GM12878 (cell line): Measurements from ENCODE around the gene CREB3L1. TPM values are rescaled to one million over a fixed set of nuclear protein-coding genes. Genes with fewer than 3 reads are reported as not detected.

Experiments used
- ATAC-seq: fragments of 200-7000 bp; cut with Tn5 transposase; 3 replicates; pipeline ENCODE4 v1.9.1; 2020; ENCODE audit warnings: mild to moderate bottlenecking, moderate library complexity
- BruUV-seq: library from RNA; stranded (reverse); fragments of 400-500 nt; replicated peaks from 2 replicates; lab custom pipeline; 2021; lab: Mats Ljungman, UMichigan
- CTCF ChIA-PET: fragments of 300-600 bp; sonication (Branson Sonifier 250); formaldehyde crosslinking; extraction: SDS; loops from one replicate; lab custom pipeline; 2021; ENCODE audit warnings: inconsistent platforms; lab: Yijun Ruan, JAX
- POLR2A ChIA-PET: fragments of 350-600 bp; formaldehyde crosslinking; extraction: SDS; loops from one replicate; lab custom pipeline; 2021; ENCODE audit warnings: inconsistent platforms; lab: Charles Lee
- RAD21 ChIA-PET: fragments of 300-600 bp; sonication (Branson Sonifier 250); formaldehyde crosslinking; loops from one replicate; lab custom pipeline; 2023; ENCODE audit warnings: antibody characterized with exemption; ENCODE audit not compliant: unreplicated experiment; lab: Charles Lee
- SMC1A ChIA-PET: fragments of 300-600 bp; sonication (Branson Sonifier 250); formaldehyde crosslinking; loops from one replicate; lab custom pipeline; 2023; ENCODE audit not compliant: unreplicated experiment, uncharacterized antibody; lab: Charles Lee
- DNase-seq: peaks from one replicate; pipeline ENCODE4 v3.0.0-alpha.2; 2011; ENCODE audit warnings: low read depth, low spot score
- FAIRE-seq: peaks from 3 replicates; lab custom pipeline; 2011; peaks lifted over from hg19 to GRCh38; lab: Jason Lieb, UNC
- H2AFZ ChIP-seq: 2 replicates; pipeline ENCODE4 v1.6.0; 2011; ENCODE audit warnings: low read depth, low read length, control low read depth; ENCODE audit not compliant: control insufficient read depth
- H3K27ac ChIP-seq: 2 replicates; pipeline ENCODE4 v1.5.1; 2011; ENCODE audit warnings: control low read depth; ENCODE audit not compliant: control insufficient read depth, insufficient read depth
- H3K27me3 ChIP-seq, 2 experiments: replicated peaks in 1 of 2; 2 replicates each; pipeline versions ENCODE4 v1.6.0 to v1.6.1; 2011; ENCODE audit warnings: low read length in 1 of 2; ENCODE audit not compliant: control insufficient read depth in 2 of 2, insufficient read depth in 2 of 2
- H3K36me3 ChIP-seq, 2 experiments: 2 replicates each; pipeline ENCODE4 v1.5.1; 2011; ENCODE audit warnings: low read length in 1 of 2; ENCODE audit not compliant: control insufficient read depth in 2 of 2, insufficient read depth in 2 of 2
- H3K4me1 ChIP-seq: 2 replicates; pipeline ENCODE4 v1.6.1; 2011; ENCODE audit warnings: mild to moderate bottlenecking, low read length, moderate library complexity, mixed read lengths; ENCODE audit not compliant: control insufficient read depth, insufficient read depth
- H3K4me2 ChIP-seq: 2 replicates; pipeline ENCODE4 v1.6.0; 2011; ENCODE audit warnings: control low read depth; ENCODE audit not compliant: control insufficient read depth, insufficient read depth
- H3K4me3 ChIP-seq: fragments of 200-600 bp; sonication (generic); 2 replicates; pipeline ENCODE4 v1.5.1; 2016
- H3K79me2 ChIP-seq: 2 replicates; pipeline ENCODE4 v1.6.0; 2011; ENCODE audit warnings: low read length; ENCODE audit not compliant: control insufficient read depth, insufficient read depth
- H3K9ac ChIP-seq: 2 replicates; pipeline ENCODE4 v1.8.0; 2011; ENCODE audit warnings: low read length, control low read depth, mixed read lengths; ENCODE audit not compliant: control insufficient read depth, insufficient read depth
- H3K9me3 ChIP-seq: replicated peaks from 3 replicates; pipeline ENCODE4 v1.5.1; 2011; ENCODE audit warnings: mild to moderate bottlenecking, low read length; ENCODE audit not compliant: control insufficient read depth, insufficient read depth
- H4K20me1 ChIP-seq: 2 replicates; pipeline ENCODE4 v1.6.0; 2011; ENCODE audit not compliant: control insufficient read depth, insufficient read depth
- ATF2 ChIP-seq: IDR thresholded peaks from 2 replicates; pipeline ENCODE4 v1.6.1; 2012; ENCODE audit warnings: low read length, inconsistent platforms
- BMI1 ChIP-seq: fragments of 450-650 bp; IDR thresholded peaks from 2 replicates; pipeline ENCODE4 v1.6.1; 2016; ENCODE audit warnings: mild to moderate bottlenecking, moderate library complexity, borderline replicate concordance
- CUX1 ChIP-seq: IDR thresholded peaks from 2 replicates; pipeline ENCODE4 v1.6.1; 2012; ENCODE audit warnings: improper control_type of control experiment, low read depth, low read length; ENCODE audit not compliant: insufficient replicate concordance
- IKZF1 ChIP-seq: fragments of 450-650 bp; conservative IDR thresholded peaks from 2 replicates; pipeline ENCODE4 v1.6.1; 2017; ENCODE audit warnings: antibody characterized with exemption, mild to moderate bottlenecking
- NR2C1 ChIP-seq: fragments of 450-650 bp; IDR thresholded peaks from 2 replicates; pipeline ENCODE4 v1.6.1; 2017; ENCODE audit warnings: antibody characterized with exemption, mild to moderate bottlenecking, moderate library complexity
- POU2F2 ChIP-seq: IDR thresholded peaks from 3 replicates; pipeline ENCODE4 v1.6.1; 2011; ENCODE audit warnings: low read depth, mild to moderate bottlenecking, low read length, borderline replicate concordance
- RAD21 ChIP-seq: IDR thresholded peaks from 2 replicates; pipeline ENCODE4 v1.6.1; 2011; ENCODE audit warnings: mild to moderate bottlenecking, low read depth, low read length, moderate library complexity; ENCODE audit not compliant: insufficient read depth
- SIN3A ChIP-seq: IDR thresholded peaks from 2 replicates; pipeline ENCODE4 v1.6.1; 2012; ENCODE audit warnings: low read depth, low read length, improper control_type of control experiment
- SPI1 ChIP-seq: IDR thresholded peaks from 2 replicates; pipeline ENCODE4 v1.6.1; 2011; ENCODE audit warnings: low read depth, mild to moderate bottlenecking, low read length, moderate library complexity, borderline replicate concordance; ENCODE audit not compliant: insufficient read depth
- WRNIP1 ChIP-seq: IDR thresholded peaks from 2 replicates; pipeline ENCODE4 v1.6.1; 2011; ENCODE audit warnings: low read depth, low read length, improper control_type of control experiment, borderline replicate concordance
- ZNF384 ChIP-seq: IDR thresholded peaks from 2 replicates; pipeline ENCODE4 v1.6.1; 2012; ENCODE audit warnings: low read depth, mild to moderate bottlenecking, low read length, improper control_type of control experiment, borderline replicate concordance
- WGBS: methylation state at CpG from one replicate; pipeline ENCODE4 v1.1.6; 2016; ENCODE audit warnings: low lambda C conversion rate; ENCODE audit not compliant: insufficient replicate concordance, insufficient coverage; ENCODE audit errors: missing lambda C conversion rate; 5-methylcytosine and 5-hydroxymethylcytosine counted together
- in situ Hi-C: fragments of 300-500 bp; cut with MboI; formaldehyde crosslinking; loops from 9 replicates; pipeline ENCODE4 v1.14.3; 2018; ENCODE audit warnings: mixed read lengths
- intact Hi-C: fragments of 100-400 bp; cut with micrococcal nuclease; formaldehyde crosslinking; loops from one replicate; pipeline ENCODE4 v1.14.2; 2022; ENCODE audit not compliant: unreplicated experiment
- polyA plus RNA-seq, 11 experiments: library from polyadenylated mRNA; depleted of rRNA in 4 of 11; unstranded in 6 of 11; stranded (reverse) in 5 of 11; fragments of >200 nt; fragmentation: Nextera tagmentation in 4 of 11; fragmentation: Illumina TruSeq in 1 of 11; extraction: Ambion mirVana in 4 of 11; extraction: Trizol in 1 of 11; gene quantifications; 1 replicate in 1 of 11; 2 replicates in 10 of 11; pipeline versions ENCODE4 v1.2.1 to v1.2.3, GENCODE V29; 2011 to 2016; ENCODE audit warnings: inconsistent platforms in 2 of 11, missing spikeins in 2 of 11, low read depth in 1 of 11
- total RNA-seq, 4 experiments: library from RNA; depleted of rRNA in 3 of 4; stranded (reverse); fragments of >200 nt in 3 of 4; fragmentation: Illumina TruSeq in 1 of 4; extraction: Trizol in 1 of 4; gene quantifications; 2 replicates each; pipeline versions ENCODE4 v1.2.1 to v1.2.3, GENCODE V29; 2013 to 2021
- TF ChIP-seq, protein P1 (sequence below): fragments of 150-350 bp; IDR thresholded peaks from 2 replicates; pipeline ENCODE4 v1.6.1; 2016; ENCODE audit warnings: low read depth, low read length

The CREB3L1 gene
- total and polyA plus RNA-seq, 10 of the 15 experiments (the other 5 are each of a cell fraction or from before 2014, with no cell fraction given), result 0.03 to 1.4 (median 0.22) TPM

DNA sequence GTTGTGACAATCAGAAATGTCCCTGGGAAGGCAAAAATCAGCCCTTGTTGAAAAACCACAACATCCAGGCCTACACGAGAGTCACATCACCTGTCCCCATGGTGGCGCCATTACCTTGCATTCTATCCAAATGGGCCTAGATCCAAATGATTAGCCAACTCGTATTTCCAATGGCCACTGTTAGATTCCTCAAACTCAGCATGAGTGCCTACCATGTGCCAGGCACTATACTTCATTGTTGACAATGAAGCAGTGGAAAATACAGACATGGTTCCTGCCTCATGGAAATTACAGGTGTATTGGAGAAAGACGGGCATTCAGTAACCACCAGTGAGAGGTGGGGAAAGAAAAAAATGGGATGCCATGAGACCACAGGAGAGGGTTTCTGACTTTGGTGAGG, 29.8 kb upstream of the CREB3L1 start:
- DNase-seq (no peak), ATAC-seq (peak; percentile 53)
- TF ChIP-seq RAD21 (peak; percentile 87), ATF2 (no peak), ZNF384 (no peak), WRNIP1 (no peak), CUX1 (no peak), BMI1 (no peak), SPI1 (no peak), NR2C1 (no peak), SIN3A (no peak), IKZF1 (no peak), POU2F2 (peak; percentile 27; the same call in 1 of the 3 replicates)
- TF ChIP-seq, protein P1, sequence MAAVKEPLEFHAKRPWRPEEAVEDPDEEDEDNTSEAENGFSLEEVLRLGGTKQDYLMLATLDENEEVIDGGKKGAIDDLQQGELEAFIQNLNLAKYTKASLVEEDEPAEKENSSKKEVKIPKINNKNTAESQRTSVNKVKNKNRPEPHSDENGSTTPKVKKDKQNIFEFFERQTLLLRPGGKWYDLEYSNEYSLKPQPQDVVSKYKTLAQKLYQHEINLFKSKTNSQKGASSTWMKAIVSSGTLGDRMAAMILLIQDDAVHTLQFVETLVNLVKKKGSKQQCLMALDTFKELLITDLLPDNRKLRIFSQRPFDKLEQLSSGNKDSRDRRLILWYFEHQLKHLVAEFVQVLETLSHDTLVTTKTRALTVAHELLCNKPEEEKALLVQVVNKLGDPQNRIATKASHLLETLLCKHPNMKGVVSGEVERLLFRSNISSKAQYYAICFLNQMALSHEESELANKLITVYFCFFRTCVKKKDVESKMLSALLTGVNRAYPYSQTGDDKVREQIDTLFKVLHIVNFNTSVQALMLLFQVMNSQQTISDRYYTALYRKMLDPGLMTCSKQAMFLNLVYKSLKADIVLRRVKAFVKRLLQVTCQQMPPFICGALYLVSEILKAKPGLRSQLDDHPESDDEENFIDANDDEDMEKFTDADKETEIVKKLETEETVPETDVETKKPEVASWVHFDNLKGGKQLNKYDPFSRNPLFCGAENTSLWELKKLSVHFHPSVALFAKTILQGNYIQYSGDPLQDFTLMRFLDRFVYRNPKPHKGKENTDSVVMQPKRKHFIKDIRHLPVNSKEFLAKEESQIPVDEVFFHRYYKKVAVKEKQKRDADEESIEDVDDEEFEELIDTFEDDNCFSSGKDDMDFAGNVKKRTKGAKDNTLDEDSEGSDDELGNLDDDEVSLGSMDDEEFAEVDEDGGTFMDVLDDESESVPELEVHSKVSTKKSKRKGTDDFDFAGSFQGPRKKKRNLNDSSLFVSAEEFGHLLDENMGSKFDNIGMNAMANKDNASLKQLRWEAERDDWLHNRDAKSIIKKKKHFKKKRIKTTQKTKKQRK, result no peak

More for the DNA sequence above, 29.8 kb upstream of the CREB3L1 start:
- Histone ChIP-seq H3K9ac (no peak overlapping the region), H3K36me3 (no peaks in the 10 kb centered on the region), H3K4me2 (no peak overlapping the region), H3K27ac (no peak overlapping the region), H3K79me2 (no peaks in the 10 kb centered on the region), H3K9me3 (no peaks in the 10 kb centered on the region), H3K4me1 (peaks cover 17% of the 10 kb centered on the region), H2AFZ (no peak overlapping the region), H3K27me3 (no peaks in the 10 kb centered on the region), H3K4me3 (no peak overlapping the region), H4K20me1 (no peaks in the 10 kb centered on the region)
- intact Hi-C loops (loop anchor here (1.0 to 10.0 kb wide), 2 partner anchors 61 to 287 kb away; no protein-coding TSS in a partner anchor), in situ Hi-C loops (no loop called here)
- no TSS peak for BruUV-seq
- WGBS, result 14% methylated on average over 4 of the region's 4 CpGs
- CTCF ChIA-PET, result interaction anchor here (1.0 to 17.5 kb wide), 2 partner anchors 65 to 96 kb away, joined by 4 to 626 read pairs; no protein-coding TSS in a partner anchor
- SMC1A ChIA-PET, result interaction anchor here (0.9 to 5.5 kb wide), 4 partner anchors 18 to 121 kb away, joined by 3 to 73 read pairs (median 14); no protein-coding TSS in a partner anchor
- RAD21 ChIA-PET, result interaction anchor here (0.8 to 16.5 kb wide), 2 partner anchors 16 to 65 kb away, joined by 3 to 316 read pairs; no protein-coding TSS in a partner anchor
- POLR2A ChIA-PET, result no interaction called here
- no peak for FAIRE-seq
